Measurements from ENCODE around the gene NCBP2. TPM values are rescaled to one million over a fixed set of nuclear protein-coding genes. Genes with fewer than 3 reads are reported as not detected.

The NCBP2 gene
- total RNA-seq, result 79.9 and 84.9 TPM in 2 replicates
- long read RNA-seq, full-length matches to known transcripts, result 652 of 670 reads
- long read RNA-seq, partial matches to known transcripts, result 5 of 670 reads
- long read RNA-seq, other reads (novel, unspliced or antisense), result 13 of 670 reads

DNA sequence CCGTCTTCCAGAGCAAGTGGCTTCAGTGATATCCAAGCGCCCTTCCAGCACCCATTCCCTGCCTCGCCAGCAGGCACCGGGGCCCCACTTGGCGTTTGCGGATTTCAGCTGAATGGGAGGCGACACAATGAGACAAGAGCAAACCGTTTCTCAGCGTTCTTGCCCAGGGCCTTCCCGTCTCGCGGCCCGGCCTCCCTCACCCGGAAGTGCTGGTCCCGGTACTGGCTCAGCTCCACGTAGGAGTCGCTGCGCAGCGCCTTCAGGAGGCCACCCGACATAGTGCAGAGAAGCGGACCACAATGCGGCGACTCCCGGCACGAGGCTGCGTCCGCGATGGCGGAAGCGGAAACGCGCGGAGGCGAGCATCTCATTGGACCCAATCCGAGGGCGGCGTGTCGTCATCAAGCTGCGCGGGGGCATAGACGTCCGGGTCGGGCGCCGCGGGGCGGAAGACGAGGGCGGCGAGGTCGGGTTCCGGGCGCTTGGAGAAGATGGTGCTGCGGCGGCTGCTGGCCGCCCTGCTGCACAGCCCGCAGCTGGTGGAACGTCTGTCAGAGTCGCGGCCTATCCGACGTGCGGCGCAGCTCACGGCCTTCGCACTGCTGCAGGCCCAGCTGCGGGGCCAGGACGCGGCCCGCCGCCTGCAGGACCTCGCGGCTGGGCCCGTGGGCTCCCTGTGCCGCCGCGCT is at the start of gene NCBP2:
NCBP2 (minus strand) TSS at position 303 of the 689 bp plus-strand sequence; CDS start at position 278, 25 bp downstream.
- Mint-ChIP-seq H3K4me1 (ENCODE audit: low read depth) (peaks cover 32% of the 10 kb centered on the region), H3K27ac (peak within 1 kb of the TSS; percentile 96), H3K36me3 (ENCODE audit: insufficient read depth) (peaks cover 10% of the 10 kb centered on the region), H3K4me3 (ENCODE audit: low read depth) (peak within 1 kb of the TSS; percentile 97), H3K27me3 (no peaks in the 10 kb centered on the region), H3K9me3 (ENCODE audit: low read depth) (no peaks in the 10 kb centered on the region)
- TF ChIP-seq, protein P1, sequence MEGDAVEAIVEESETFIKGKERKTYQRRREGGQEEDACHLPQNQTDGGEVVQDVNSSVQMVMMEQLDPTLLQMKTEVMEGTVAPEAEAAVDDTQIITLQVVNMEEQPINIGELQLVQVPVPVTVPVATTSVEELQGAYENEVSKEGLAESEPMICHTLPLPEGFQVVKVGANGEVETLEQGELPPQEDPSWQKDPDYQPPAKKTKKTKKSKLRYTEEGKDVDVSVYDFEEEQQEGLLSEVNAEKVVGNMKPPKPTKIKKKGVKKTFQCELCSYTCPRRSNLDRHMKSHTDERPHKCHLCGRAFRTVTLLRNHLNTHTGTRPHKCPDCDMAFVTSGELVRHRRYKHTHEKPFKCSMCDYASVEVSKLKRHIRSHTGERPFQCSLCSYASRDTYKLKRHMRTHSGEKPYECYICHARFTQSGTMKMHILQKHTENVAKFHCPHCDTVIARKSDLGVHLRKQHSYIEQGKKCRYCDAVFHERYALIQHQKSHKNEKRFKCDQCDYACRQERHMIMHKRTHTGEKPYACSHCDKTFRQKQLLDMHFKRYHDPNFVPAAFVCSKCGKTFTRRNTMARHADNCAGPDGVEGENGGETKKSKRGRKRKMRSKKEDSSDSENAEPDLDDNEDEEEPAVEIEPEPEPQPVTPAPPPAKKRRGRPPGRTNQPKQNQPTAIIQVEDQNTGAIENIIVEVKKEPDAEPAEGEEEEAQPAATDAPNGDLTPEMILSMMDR (IDR thresholded peaks at IDR 0.05; ENCODE audit: unreplicated experiment), result peak; percentile 65
- peak; percentile 98 for DNase-seq (ENCODE audit: low spot score, unreplicated experiment)

DNA sequence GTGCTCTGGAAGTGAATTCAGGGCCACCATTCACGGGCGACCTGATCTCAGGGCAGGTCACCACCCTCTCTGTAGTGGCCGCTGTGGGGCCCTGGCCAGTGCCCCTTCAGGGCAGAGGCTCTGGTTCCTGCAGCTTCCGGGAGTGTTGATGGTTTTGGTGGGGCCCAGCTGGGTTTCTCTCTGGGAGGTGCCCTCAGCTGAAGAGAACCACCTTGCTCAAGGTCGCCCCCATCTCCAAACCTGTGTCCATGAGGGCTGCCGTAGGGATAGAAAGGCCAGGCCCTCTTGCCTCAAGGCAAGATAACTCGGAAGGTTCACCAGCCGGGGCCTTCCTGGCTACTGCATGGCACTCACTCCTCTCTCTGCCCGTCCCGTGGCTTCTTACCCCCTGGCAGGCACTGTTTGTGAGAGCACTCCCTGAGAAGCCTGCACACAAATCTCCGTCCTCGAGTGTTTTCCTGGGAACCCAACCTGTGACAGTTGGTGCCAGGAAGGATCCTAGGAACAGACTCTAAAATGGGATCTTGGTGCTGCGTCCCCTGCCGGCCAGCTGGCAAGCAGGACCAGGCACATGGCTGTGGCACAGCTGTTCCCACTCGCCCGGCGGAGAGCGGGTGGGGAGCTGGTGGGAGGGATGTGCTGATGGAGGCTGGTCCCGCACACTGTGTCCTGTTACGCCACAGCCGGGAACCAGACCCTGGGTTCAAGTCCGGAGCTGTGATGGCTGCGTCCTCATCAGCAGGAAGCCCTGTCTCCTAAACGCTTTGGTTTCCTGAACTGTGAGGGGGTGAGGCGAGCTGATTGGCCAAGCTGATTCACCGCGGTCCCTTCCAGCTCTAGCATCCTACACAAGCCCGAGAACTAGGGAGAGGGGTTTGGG is 49.5 kb upstream of the NCBP2 start:
- no peak overlapping the region for H3K4me3 Mint-ChIP-seq (ENCODE audit: low read depth)
- TF ChIP-seq, protein P1 (IDR thresholded peaks at IDR 0.05; ENCODE audit: unreplicated experiment), result no peak
- DNase-seq (ENCODE audit: low spot score, unreplicated experiment), result no peak
- H3K27me3 Mint-ChIP-seq, result no peaks in the 10 kb centered on the region
- peaks cover 10% of the 10 kb centered on the region for H3K4me1 Mint-ChIP-seq (ENCODE audit: low read depth)
- H3K27ac Mint-ChIP-seq, result no peak overlapping the region
- H3K36me3 Mint-ChIP-seq (ENCODE audit: insufficient read depth), result no peaks in the 10 kb centered on the region
- H3K9me3 Mint-ChIP-seq (ENCODE audit: low read depth), result no peaks in the 10 kb centered on the region

DNA sequence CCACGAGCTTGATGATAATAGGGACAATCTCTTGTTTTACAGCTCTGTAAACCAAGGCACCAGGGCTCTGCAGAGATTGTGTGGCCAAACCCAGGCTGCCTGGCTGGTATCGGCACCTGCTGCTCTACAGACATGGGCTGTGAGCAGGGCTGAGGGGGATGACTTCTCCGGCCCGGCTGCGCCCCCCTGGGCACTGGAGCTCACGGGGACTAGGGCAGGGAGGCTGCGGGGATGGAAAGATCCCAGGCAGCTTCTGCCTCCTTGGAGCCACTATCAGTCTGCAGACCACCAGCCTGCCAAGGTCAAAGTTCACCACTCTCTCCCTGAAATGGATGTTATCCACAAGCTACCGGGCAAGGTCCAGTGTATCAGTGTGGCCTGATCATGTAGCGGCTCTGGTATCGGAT is 48.3 kb upstream of the NCBP2 start:
- Mint-ChIP-seq H3K9me3 (ENCODE audit: low read depth) (no peaks in the 10 kb centered on the region), H3K27ac (no peak overlapping the region)
- DNase-seq (ENCODE audit: low spot score, unreplicated experiment), result no peak

GRCh38 chr3:196989721-196990262 is 47.5 kb upstream of the NCBP2 start:
- Mint-ChIP-seq H3K27ac (no peak overlapping the region), H3K9me3 (ENCODE audit: low read depth) (no peaks in the 10 kb centered on the region), H3K4me1 (ENCODE audit: low read depth) (peaks cover 10% of the 10 kb centered on the region), H3K27me3 (no peaks in the 10 kb centered on the region), H3K4me3 (ENCODE audit: low read depth) (no peak overlapping the region), H3K36me3 (ENCODE audit: insufficient read depth) (no peaks in the 10 kb centered on the region)
- TF ChIP-seq, protein P1 (IDR thresholded peaks at IDR 0.05; ENCODE audit: unreplicated experiment), result no peak
- DNase-seq (ENCODE audit: low spot score, unreplicated experiment), result no peak

More for the DNA sequence above, 48.3 kb upstream of the NCBP2 start:
- H3K36me3 Mint-ChIP-seq (ENCODE audit: insufficient read depth), result no peaks in the 10 kb centered on the region
- H3K27me3 Mint-ChIP-seq, result no peaks in the 10 kb centered on the region
- H3K4me3 Mint-ChIP-seq (ENCODE audit: low read depth), result no peak overlapping the region
- TF ChIP-seq, protein P1 (IDR thresholded peaks at IDR 0.05; ENCODE audit: unreplicated experiment), result no peak
- peaks cover 10% of the 10 kb centered on the region for H3K4me1 Mint-ChIP-seq (ENCODE audit: low read depth)
